GM21528 (cell line): ENCODE results near the gene CRB3.
A peak's percentile ranks its signal among the peaks of the same experiment; 100 is the strongest.

Source experiments
- ATAC-seq: cut with Tn5 transposase; IDR thresholded peaks from one replicate; pipeline ENCODE4 v1.9.1; 2021; ENCODE audit warnings: mild to moderate bottlenecking, moderate library complexity; ENCODE audit not compliant: unreplicated experiment, low FRiP score

Gene CRB3

GRCh38 chr19:6431891-6432290, 32.2 kb upstream of the CRB3 start:
- ATAC-seq = no peak

- ATAC-seq = no peak
Observed at GRCh38 chr19:6433165-6433564, 30.9 kb upstream of the CRB3 start.

GRCh38 chr19:6433663-6434062, 30.4 kb upstream of the CRB3 start, which contains the start of gene SLC25A41:
TSS of gene SLC25A41 (minus strand) at chr19:6433763. CDS start at chr19:6433693, 70 bp downstream.
- ATAC-seq = no peak

GRCh38 chr19:6439743-6440142, 24.3 kb upstream of the CRB3 start:
- ATAC-seq = no peak

GRCh38 chr19:6440905-6441304, 23.2 kb upstream of the CRB3 start:
- ATAC-seq = no peak

GRCh38 chr19:6442087-6442688, 21.9 kb upstream of the CRB3 start:
- no peak for ATAC-seq

GRCh38 chr19:6443986-6444385, 20.1 kb upstream of the CRB3 start:
- no peak for ATAC-seq

- no peak for ATAC-seq
Observed at GRCh38 chr19:6446452-6446851, 17.6 kb upstream of the CRB3 start.

- ATAC-seq = no peak
Observed at GRCh38 chr19:6448045-6448444, 16.0 kb upstream of the CRB3 start.

GRCh38 chr19:6450166-6450565, 13.9 kb upstream of the CRB3 start:
- ATAC-seq = no peak

GRCh38 chr19:6451583-6452222, 12.4 kb upstream of the CRB3 start:
- ATAC-seq = no peak

GRCh38 chr19:6452223-6452614, 11.9 kb upstream of the CRB3 start:
- ATAC-seq = no peak

GRCh38 chr19:6452899-6453298, 11.2 kb upstream of the CRB3 start:
- no peak for ATAC-seq

GRCh38 chr19:6453951-6454565, 10.0 kb upstream of the CRB3 start:
- no peak for ATAC-seq

- no peak for ATAC-seq
Observed at GRCh38 chr19:6455924-6456323, 8.1 kb upstream of the CRB3 start.

- no peak for ATAC-seq
Observed at GRCh38 chr19:6457958-6458694, 5.9 kb upstream of the CRB3 start.

- no peak for ATAC-seq
Observed at GRCh38 chr19:6458695-6459261, 5.3 kb upstream of the CRB3 start.

- ATAC-seq = peak; percentile 25
Observed at GRCh38 chr19:6459262-6460098, 4.6 kb upstream of the CRB3 start, which contains the start of gene SLC25A23. TSS of gene SLC25A23 (minus strand) at chr19:6459792. CDS start at chr19:6459628, 164 bp downstream.

GRCh38 chr19:6460099-6460884, 3.8 kb upstream of the CRB3 start:
- ATAC-seq = peak; percentile 69
